Posterior cingulate gyrus (tissue), 11 donors: ENCODE measurements around the gene COPS3.
A peak's percentile ranks its signal among the peaks of the same experiment; 100 is the strongest.

Source experiments
- DNase-seq, 10 donors: peaks; one replicate each; pipeline versions ENCODE4 v3.0.0 to v3.0.0-alpha.2; 2020 to 2021; ENCODE audit warnings: mixed read lengths in 3 of 10
- intact Hi-C: fragments of 100-400 bp; cut with DNase I; formaldehyde crosslinking; loops from one replicate; pipeline ENCODE4 v1.15.1; 2023

Gene COPS3

GRCh38 chr17:17226451-17227265, 54.4 kb downstream of the COPS3 start:
- intact Hi-C loops = no loop called here
- DNase-seq = peak in 3 of 10 donors; percentile 35 to 65 (median 43)

GRCh38 chr17:17225901-17226300, 55.1 kb downstream of the COPS3 start:
- intact Hi-C loops = no loop called here
- peak in 3 of 10 donors; percentile 21 to 68 (median 39) for DNase-seq

GRCh38 chr17:17224137-17224536, 56.9 kb downstream of the COPS3 start:
- intact Hi-C loops = no loop called here
- no peak for DNase-seq

GRCh38 chr17:17223736-17224135, 57.3 kb downstream of the COPS3 start:
- peak in 3 of 10 donors; percentile 48 to 68 (median 65) for DNase-seq
- intact Hi-C loops = no loop called here

GRCh38 chr17:17221329-17221728, 59.7 kb downstream of the COPS3 start:
- DNase-seq = peak in 3 of 10 donors; percentile 27 to 62 (median 59)
- intact Hi-C loops = no loop called here

- intact Hi-C loops = no loop called here
Measured at GRCh38 chr17:17220529-17220928, 60.5 kb downstream of the COPS3 start.

GRCh38 chr17:17217995-17218394, 63.1 kb downstream of the COPS3 start:
- DNase-seq = no peak

More at GRCh38 chr17:17220529-17220928, 60.5 kb downstream of the COPS3 start:
- DNase-seq = peak in 3 of 10 donors; percentile 18 to 45 (median 34)

GRCh38 chr17:17216776-17217175, 64.3 kb downstream of the COPS3 start:
- intact Hi-C loops = no loop called here
- peak in 4 of 10 donors; percentile 24 to 79 (median 48) for DNase-seq

More at GRCh38 chr17:17217995-17218394, 63.1 kb downstream of the COPS3 start:
- intact Hi-C loops = no loop called here

GRCh38 chr17:17216236-17216635, 64.8 kb downstream of the COPS3 start:
- intact Hi-C loops = no loop called here
- peak in 4 of 10 donors; percentile 21 to 77 (median 56) for DNase-seq

- peak in 3 of 10 donors; percentile 9 to 64 (median 52) for DNase-seq
- intact Hi-C loops = no loop called here
Measured at GRCh38 chr17:17215575-17215974, 65.5 kb downstream of the COPS3 start.

GRCh38 chr17:17214646-17215436, 66.2 kb downstream of the COPS3 start:
- intact Hi-C loops = no loop called here
- peak in 4 of 10 donors; percentile 23 to 81 (median 54) for DNase-seq

GRCh38 chr17:17213775-17214174, 67.3 kb downstream of the COPS3 start:
- intact Hi-C loops = no loop called here
- peak in 2 of 10 donors; percentile 7 to 46 for DNase-seq

GRCh38 chr17:17207998-17208397, 73.0 kb downstream of the COPS3 start:
- peak in 2 of 10 donors; percentile 16 to 18 for DNase-seq
- intact Hi-C loops = loop anchor here (2.0 kb wide), 1 partner anchor 73 kb away; the partner anchor contains the start of gene COPS3

- DNase-seq = peak in 3 of 10 donors; percentile 61 to 65 (median 62)
- intact Hi-C loops = loop anchor here (2.0 kb wide), 1 partner anchor 74 kb away; the partner anchor contains the start of gene COPS3
Measured at GRCh38 chr17:17206913-17207335, 74.1 kb downstream of the COPS3 start.

GRCh38 chr17:17206124-17206912, 74.7 kb downstream of the COPS3 start, which contains the start of gene PLD6:
Gene PLD6 (minus strand): TSS chr17:17206333. CDS start chr17:17206286, 47 bp downstream.
- peak; percentile 46 to 96 (median 64) for DNase-seq
- intact Hi-C loops = loop anchor here (2.0 kb wide), 1 partner anchor 74 kb away; the partner anchor contains the start of gene COPS3

GRCh38 chr17:17205368-17206123, 75.5 kb downstream of the COPS3 start:
- intact Hi-C loops = loop anchor here (2.0 kb wide), 2 partner anchors 31 to 75 kb away; partner anchors contain the start of genes COPS3 and FLCN
- DNase-seq = peak in 7 of 10 donors; percentile 22 to 91 (median 54)

- peak in 3 of 10 donors; percentile 47 to 74 (median 73) for DNase-seq
- intact Hi-C loops = loop anchor here (2.0 kb wide), 1 partner anchor 32 kb away; the partner anchor contains the start of gene FLCN
Measured at GRCh38 chr17:17204635-17205231, 76.3 kb downstream of the COPS3 start.

GRCh38 chr17:17204041-17204591, 76.9 kb downstream of the COPS3 start:
- intact Hi-C loops = loop anchor here (2.0 kb wide), 1 partner anchor 33 kb away; the partner anchor contains the start of gene FLCN
- DNase-seq = peak; percentile 27 to 90 (median 64)
